ENCODE results near the gene SRPK1. TPM values are rescaled to one million over a fixed set of nuclear protein-coding genes. Genes with fewer than 3 reads are reported as not detected.

The SRPK1 gene
- total RNA-seq, 1 experiment from 2014 or later: 57.0 TPM

Other genes starting within 250 kb of the SRPK1 start
- 8.3 TPM in 2 replicates for gene FKBP5, start 232.2 kb downstream of the SRPK1 start, total RNA-seq (2014; rRNA removed; shearing (Covaris generic))
- 0.24 and 0.55 TPM in 2 replicates for gene ARMC12, start 184.1 kb downstream of the SRPK1 start, total RNA-seq (2014; rRNA removed; shearing (Covaris generic))
- 4.7 TPM in 1 of 2 replicates, not detected in the other for gene CLPSL2, start 144.5 kb downstream of the SRPK1 start, total RNA-seq (2014; rRNA removed; shearing (Covaris generic))
- not detected in 2 replicates for gene CLPSL1, start 140.1 kb downstream of the SRPK1 start, total RNA-seq (2014; rRNA removed; shearing (Covaris generic))
- gene CLPS, start 123.8 kb downstream of the SRPK1 start, total RNA-seq (2014; rRNA removed; shearing (Covaris generic)): not detected in 2 replicates
- gene LHFPL5, start 115.7 kb downstream of the SRPK1 start, total RNA-seq (2014; rRNA removed; shearing (Covaris generic)): not detected in 2 replicates
- not detected in 2 replicates for gene SLC26A8, start 103.5 kb upstream of the SRPK1 start, total RNA-seq (2014; rRNA removed; shearing (Covaris generic))
- 41.4 and 50.2 TPM in 2 replicates for gene MAPK14, start 106.7 kb upstream of the SRPK1 start, total RNA-seq (2014; rRNA removed; shearing (Covaris generic))
- 0.34 and 0.46 TPM in 2 replicates for gene MAPK13, start 209.4 kb upstream of the SRPK1 start, total RNA-seq (2014; rRNA removed; shearing (Covaris generic))

Data from A172 (cell line).